K562 (cell line): ENCODE data around the gene KLK10. TPM values are rescaled to one million over a fixed set of nuclear protein-coding genes. Genes with fewer than 3 reads are reported as not detected.
A peak's percentile ranks its signal among the peaks of the same experiment; 100 is the strongest.

Experiments used
- ATAC-seq: fragments of 200-7000 bp; cut with Tn5 transposase; 3 replicates; pipeline ENCODE4 v1.9.1; 2020; ENCODE audit warnings: moderate library complexity
- BruUV-seq: library from RNA; stranded (reverse); fragments of 400-500 nt; replicated peaks from 2 replicates; lab custom pipeline; 2021; lab: Mats Ljungman, UMichigan
- CTCF ChIA-PET: fragments of 300-600 bp; formaldehyde crosslinking; extraction: SDS; loops from one replicate; lab custom pipeline; 2021; ENCODE audit warnings: low intra/inter-chr PET ratio; lab: Yijun Ruan, JAX
- POLR2A ChIA-PET: fragments of 300-600, 350-650 bp; sonication (Branson Sonifier 250); formaldehyde crosslinking; extraction: SDS; loops from one replicate; lab custom pipeline; 2021; ENCODE audit warnings: antibody characterized with exemption, inconsistent platforms; lab: Yijun Ruan, JAX
- DNase-seq, 4 experiments: peaks; one replicate each; pipeline versions ENCODE4 v3.0.0 to v3.0.0-alpha.2; 2011 to 2018; ENCODE audit warnings: low spot score in 3 of 4, mixed read lengths in 3 of 4; ENCODE audit errors: extremely low read depth in 1 of 4
- FAIRE-seq: peaks from 2 replicates; lab custom pipeline; 2011; peaks lifted over from hg19 to GRCh38; lab: Jason Lieb, UNC
- H2AFZ ChIP-seq: 2 replicates; pipeline ENCODE4 v1.6.0; 2011; ENCODE audit warnings: low read depth, low read length, control low read depth, inconsistent platforms
- H3K27ac ChIP-seq: fragments of 200-600 bp; 3 replicates; pipeline ENCODE4 v1.8.0; 2011; ENCODE audit warnings: low read depth, mild to moderate bottlenecking, control low read depth, inconsistent platforms, low read length, moderate library complexity, mixed read lengths; ENCODE audit errors: extremely low read depth
- H3K27me3 ChIP-seq, 2 experiments: fragments of 300-600 bp in 1 of 2; 2 replicates in 1 of 2; 3 replicates in 1 of 2; pipeline versions ENCODE4 v1.6.0 to v1.8.0; 2011; ENCODE audit warnings: inconsistent platforms in 2 of 2, low read length in 2 of 2, mild to moderate bottlenecking in 1 of 2, mixed read lengths in 1 of 2, moderate library complexity in 1 of 2; ENCODE audit not compliant: control insufficient read depth in 2 of 2, insufficient read depth in 2 of 2
- H3K36me3 ChIP-seq: fragments of 300-600 bp; 3 replicates; pipeline ENCODE4 v1.8.0; 2011; ENCODE audit warnings: mild to moderate bottlenecking, low read length, inconsistent platforms; ENCODE audit not compliant: control insufficient read depth, insufficient read depth
- H3K4me1 ChIP-seq, 2 experiments: fragments of 200-600 bp in 1 of 2; replicated peaks in 1 of 2; 2 replicates in 1 of 2; 3 replicates in 1 of 2; pipeline versions ENCODE4 v1.5.1 to v1.8.0; 2011; ENCODE audit warnings: inconsistent platforms in 2 of 2, low read length in 2 of 2, mild to moderate bottlenecking in 1 of 2, mixed read lengths in 1 of 2, moderate library complexity in 1 of 2; ENCODE audit not compliant: control insufficient read depth in 2 of 2, insufficient read depth in 2 of 2
- H3K4me2 ChIP-seq: 2 replicates; pipeline ENCODE4 v1.6.1; 2011; ENCODE audit warnings: low read length, control low read depth, inconsistent platforms, mixed read lengths; ENCODE audit not compliant: insufficient read depth
- H3K4me3 ChIP-seq: fragments of 200-600 bp; sonication (generic), shearing (Covaris generic); 2 replicates; pipeline ENCODE4 v1.5.1; 2016; ENCODE audit warnings: control low read depth, inconsistent platforms
- H3K79me2 ChIP-seq: fragments of 200-600 bp; 3 replicates; pipeline ENCODE4 v1.8.0; 2011; ENCODE audit warnings: low read length, inconsistent platforms; ENCODE audit not compliant: control insufficient read depth, insufficient read depth
- H3K9ac ChIP-seq, 2 experiments: 2 replicates each; pipeline versions ENCODE4 v1.6.0 to v1.6.1; 2011; ENCODE audit warnings: low read depth in 2 of 2, low read length in 2 of 2, control low read depth in 1 of 2, inconsistent platforms in 1 of 2, mild to moderate bottlenecking in 1 of 2, mixed read lengths in 1 of 2; ENCODE audit not compliant: insufficient read depth in 1 of 2
- H3K9me1 ChIP-seq: one replicate; pipeline ENCODE4 v1.6.0; 2011; ENCODE audit warnings: inconsistent platforms, mild to moderate bottlenecking, low read length, moderate library complexity; ENCODE audit not compliant: control insufficient read depth, insufficient read depth
- H3K9me3 ChIP-seq: replicated peaks from 2 replicates; pipeline ENCODE4 v1.5.1; 2011; ENCODE audit warnings: low read depth, low read length, inconsistent platforms; ENCODE audit not compliant: control insufficient read depth, insufficient read depth
- H4K20me1 ChIP-seq: replicated peaks from 2 replicates; pipeline ENCODE4 v1.6.1; 2011; ENCODE audit warnings: low read length, inconsistent platforms, mixed read lengths; ENCODE audit not compliant: control insufficient read depth, insufficient read depth
- FOSL1 ChIP-seq: fragments of 200-800 bp; sonication (Bioruptor generic); conservative IDR thresholded peaks from 2 replicates; pipeline ENCODE4 v1.6.1; 2016; ENCODE audit warnings: missing genetic modification characterization, missing compliant biosample characterization
- ZNF436 ChIP-seq: fragments of 250-450, 450-650 bp; sonication (Bioruptor Pico); formaldehyde crosslinking; IDR thresholded peaks from 2 replicates; pipeline ENCODE4 v1.7.0; 2020; ENCODE audit warnings: mild to moderate bottlenecking
- WGBS: fragments of 100-300 bp; shearing (Covaris generic); methylation state at CpG from one replicate; pipeline ENCODE4 v1.1.6; 2016; ENCODE audit warnings: low coverage, mixed read lengths; ENCODE audit not compliant: insufficient coverage; ENCODE audit errors: missing lambda C conversion rate; 5-methylcytosine and 5-hydroxymethylcytosine counted together
- in situ Hi-C: fragments of 300-500 bp; cut with MboI; formaldehyde crosslinking; loops from 4 replicates; pipeline ENCODE4 v1.15.0; 2018; ENCODE audit warnings: inconsistent platforms, mixed read lengths
- intact Hi-C: fragments of 100-400 bp; cut with micrococcal nuclease; formaldehyde crosslinking; loops from 2 replicates; pipeline ENCODE4 v1.14.2; 2022
- polyA plus RNA-seq, 8 experiments: library from polyadenylated mRNA; depleted of rRNA in 4 of 8; stranded (reverse) in 5 of 8; unstranded in 3 of 8; fragments of >200 nt; fragmentation: Nextera tagmentation in 2 of 8; fragmentation: Illumina TruSeq in 1 of 8; extraction: Ambion mirVana in 2 of 8; extraction: Trizol in 1 of 8; gene quantifications; 2 replicates each; pipeline versions ENCODE4 v1.2.1 to v1.2.3, GENCODE V29; 2011 to 2014; ENCODE audit warnings: inconsistent platforms in 1 of 8, missing spikeins in 1 of 8
- total RNA-seq, 7 experiments: library from RNA; depleted of rRNA in 6 of 7; stranded (reverse); fragments of >200 nt in 6 of 7; fragmentation: Illumina TruSeq in 2 of 7; extraction: Trizol in 2 of 7; gene quantifications; 2 replicates each; pipeline versions ENCODE4 v1.2.1 to v1.2.3, GENCODE V29; 2011 to 2021; ENCODE audit warnings: low replicate concordance in 1 of 7
- TF ChIP-seq, protein P1 (sequence below): IDR thresholded peaks from 2 replicates; pipeline ENCODE4 v1.6.1; 2016; ENCODE audit warnings: missing genetic modification characterization, missing compliant biosample characterization

The KLK10 gene
- total and polyA plus RNA-seq, 9 of the 15 experiments (the other 6 are each of a cell fraction or from before 2014, with no cell fraction given): 0.11 TPM; not detected in 8

DNA sequence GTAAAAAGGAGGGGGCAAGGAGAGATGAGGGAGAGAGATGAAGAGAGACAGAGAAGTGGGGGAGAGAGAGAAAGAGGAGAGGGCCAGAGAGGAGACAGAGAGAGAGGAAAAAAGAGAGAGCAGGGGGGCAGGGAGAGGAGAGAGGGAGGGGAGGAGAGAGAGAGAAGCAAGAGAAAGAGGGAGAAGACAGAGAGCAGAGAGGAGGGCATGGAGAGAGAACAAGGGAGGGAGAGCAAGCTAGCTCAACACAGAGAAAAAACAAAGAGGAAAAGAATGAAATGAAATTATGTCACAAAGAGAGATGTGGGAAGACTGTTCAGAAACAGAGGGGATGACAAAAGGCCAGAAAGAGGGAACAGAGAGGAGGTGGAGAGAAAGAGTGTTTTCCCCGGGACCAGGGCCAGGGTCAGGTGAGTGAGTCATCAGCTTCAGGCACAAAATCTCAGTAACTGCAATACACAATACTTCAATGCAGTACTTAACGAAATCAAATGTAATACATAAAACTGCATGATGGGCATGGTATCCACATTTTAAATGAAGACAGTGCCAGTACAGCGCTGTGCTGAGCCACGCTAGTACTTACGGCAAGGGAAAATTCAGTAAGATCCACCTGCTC, 40.6 kb downstream of the KLK10 start:
- H4K20me1 ChIP-seq: no peaks in the 10 kb centered on the region
- no peak overlapping the region for H3K9ac ChIP-seq
- H3K4me1 ChIP-seq: peaks cover 0 to under 1% of the 10 kb centered on the region in 2 experiments; a peak in 1 of 5 replicates
- ATAC-seq: no peak
- in situ Hi-C loops (no loop called here), intact Hi-C loops (no loop called here)
- 0 out of 2 replicates have a peak, but pooled peaks have one; percentile 15 for TF ChIP-seq FOSL1 (tag)
- TF ChIP-seq, protein P1, sequence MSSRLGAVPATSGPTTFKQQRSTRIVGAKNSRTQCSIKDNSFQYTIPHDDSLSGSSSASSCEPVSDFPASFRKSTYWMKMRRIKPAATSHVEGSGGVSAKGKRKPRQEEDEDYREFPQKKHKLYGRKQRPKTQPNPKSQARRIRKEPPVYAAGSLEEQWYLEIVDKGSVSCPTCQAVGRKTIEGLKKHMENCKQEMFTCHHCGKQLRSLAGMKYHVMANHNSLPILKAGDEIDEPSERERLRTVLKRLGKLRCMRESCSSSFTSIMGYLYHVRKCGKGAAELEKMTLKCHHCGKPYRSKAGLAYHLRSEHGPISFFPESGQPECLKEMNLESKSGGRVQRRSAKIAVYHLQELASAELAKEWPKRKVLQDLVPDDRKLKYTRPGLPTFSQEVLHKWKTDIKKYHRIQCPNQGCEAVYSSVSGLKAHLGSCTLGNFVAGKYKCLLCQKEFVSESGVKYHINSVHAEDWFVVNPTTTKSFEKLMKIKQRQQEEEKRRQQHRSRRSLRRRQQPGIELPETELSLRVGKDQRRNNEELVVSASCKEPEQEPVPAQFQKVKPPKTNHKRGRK (tag): peak; percentile 56; the same call in 1 of the 2 replicates
- no peak for TF ChIP-seq ZNF436 (CRISPR knock-in tag)
- no peaks in the 10 kb centered on the region for H3K9me3 ChIP-seq
- no peak overlapping the region for H3K4me3 ChIP-seq
- H3K36me3 ChIP-seq: no peaks in the 10 kb centered on the region
- ChIA-PET POLR2A (interaction anchor here (0.6 kb wide), 1 partner anchor 108 kb away, joined by 3 read pairs; no protein-coding TSS in a partner anchor), CTCF (no interaction called here)
- no peak for FAIRE-seq
- H3K27ac ChIP-seq: no peak overlapping the region
- no peak overlapping the region for H2AFZ ChIP-seq
- no TSS peak for BruUV-seq
- 10% methylated on average over 5 of the region's 5 CpGs for WGBS
- H3K9me1 ChIP-seq: no peaks in the 10 kb centered on the region
- no peaks in the 10 kb centered on the region for H3K79me2 ChIP-seq
- H3K4me2 ChIP-seq: no peak overlapping the region
- DNase-seq: no peak
- H3K27me3 ChIP-seq: peaks cover 2 to 11% of the 10 kb centered on the region in 2 experiments; a peak in 3 of 5 replicates
